Dendritic cell treated with granulocyte-macrophage colony-stimulating factor and Interleukin-4, amounts not matched to agents 40 ng/mL and 50 ng/mL, for 4 days (primary cell): ENCODE measurements around the gene TNFRSF18.

Source experiments
- H3K27ac Mint-ChIP-seq: one replicate; pipeline ENCODE4 v1.8.0; 2022; ENCODE audit warnings: mild to moderate bottlenecking, mixed read lengths
- H3K27me3 Mint-ChIP-seq: one replicate; pipeline ENCODE4 v1.8.0; 2022; ENCODE audit warnings: mild to moderate bottlenecking, mixed read lengths
- H3K36me3 Mint-ChIP-seq: one replicate; pipeline ENCODE4 v1.8.0; 2022; ENCODE audit warnings: low read depth, mixed read lengths
- H3K4me1 Mint-ChIP-seq: one replicate; pipeline ENCODE4 v1.8.0; 2022; ENCODE audit warnings: low read depth, mixed read lengths
- H3K4me3 Mint-ChIP-seq: one replicate; pipeline ENCODE4 v1.8.0; 2022; ENCODE audit warnings: mild to moderate bottlenecking, moderate library complexity, mixed read lengths
- H3K9me3 Mint-ChIP-seq: one replicate; pipeline ENCODE4 v1.8.0; 2022; ENCODE audit warnings: mixed read lengths
- intact Hi-C: fragments of 100-400 bp; cut with micrococcal nuclease; formaldehyde crosslinking; loops from one replicate; pipeline ENCODE4 v1.15.0; 2022

The TNFRSF18 gene

DNA sequence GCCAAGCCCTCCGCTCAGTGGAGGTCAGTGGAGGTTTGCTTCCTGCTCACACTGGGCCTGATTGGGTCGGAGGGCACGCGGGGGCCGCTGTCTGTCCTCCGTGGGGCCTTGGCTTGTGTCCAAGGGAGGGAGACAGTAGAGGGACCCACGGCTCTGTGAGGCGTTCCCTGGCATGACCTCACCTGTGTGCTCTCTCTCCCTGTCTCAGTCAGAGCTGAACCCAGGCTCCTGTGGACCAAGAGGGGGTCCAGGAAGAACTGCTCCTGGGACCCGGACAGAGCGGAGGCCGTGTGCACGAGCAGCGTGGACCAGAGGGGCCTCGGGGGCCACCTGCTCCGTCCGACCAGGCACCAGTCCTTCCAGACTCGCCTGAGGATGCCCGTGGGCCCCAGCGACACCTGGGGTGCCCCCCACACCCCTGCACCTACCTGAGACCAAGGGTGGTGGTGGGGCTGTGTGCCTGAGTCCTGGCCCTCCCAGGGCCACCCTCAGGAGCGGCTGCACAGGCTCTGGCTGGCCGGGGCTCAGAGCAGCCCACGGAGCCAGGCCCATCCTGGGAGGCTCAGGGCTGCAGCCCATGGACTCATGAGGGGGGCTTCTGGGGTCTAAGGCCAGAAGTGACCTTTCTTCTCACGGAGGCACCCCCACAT lies 46.0 kb downstream of the TNFRSF18 start:
- Mint-ChIP-seq H3K36me3 (no peaks in the 10 kb centered on the region), H3K4me3 (no peak overlapping the region), H3K9me3 (no peaks in the 10 kb centered on the region), H3K27ac (no peak overlapping the region), H3K4me1 (no peaks in the 10 kb centered on the region), H3K27me3 (peaks cover 25% of the 10 kb centered on the region)
- intact Hi-C loops, result no loop called here

DNA sequence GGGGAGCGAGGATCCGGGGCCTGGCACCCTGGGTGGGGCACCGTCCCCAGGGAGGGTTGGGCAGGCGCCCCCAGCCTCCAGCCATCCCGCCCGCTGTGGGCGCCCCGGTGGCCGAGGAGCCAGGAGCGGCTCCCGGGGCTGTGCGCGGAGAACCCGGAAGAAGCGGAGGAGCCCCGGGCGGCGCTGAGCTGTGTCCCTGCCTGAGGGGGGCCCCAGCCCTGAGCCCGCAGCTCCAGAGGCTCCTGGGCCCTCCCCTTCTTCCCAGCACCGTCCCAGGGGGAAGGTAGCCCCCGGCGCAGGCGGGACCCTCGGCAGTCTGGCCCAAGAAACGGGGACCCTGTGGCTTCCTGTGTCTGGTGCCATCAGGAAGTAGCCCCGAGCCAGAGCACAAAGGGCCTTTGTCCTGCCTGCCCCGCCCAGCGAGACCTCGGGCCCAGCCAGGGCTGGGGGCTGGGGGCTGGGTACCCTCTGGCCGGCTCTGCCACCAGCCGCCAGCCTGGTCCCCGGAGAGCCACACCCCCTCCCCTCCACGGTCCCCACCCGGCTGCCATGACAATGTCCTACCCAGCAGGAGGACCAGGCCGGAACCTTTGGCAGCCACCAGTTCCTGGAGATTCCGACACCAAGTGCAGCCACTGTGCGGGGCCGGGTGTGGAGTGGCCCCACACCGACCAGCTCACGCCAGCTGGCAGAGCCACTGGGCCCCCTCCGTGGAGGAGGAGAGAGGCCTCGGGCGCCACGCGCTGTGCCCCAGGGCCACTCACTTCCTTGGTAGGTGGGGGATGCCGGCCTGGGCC lies 48.3 kb downstream of the TNFRSF18 start:
- H3K36me3 Mint-ChIP-seq, result no peaks in the 10 kb centered on the region
- H3K27ac Mint-ChIP-seq, result peak overlapping the region; percentile 86
- no peaks in the 10 kb centered on the region for H3K4me1 Mint-ChIP-seq
- intact Hi-C loops, result no loop called here
- peaks cover 9% of the 10 kb centered on the region for H3K9me3 Mint-ChIP-seq
- H3K27me3 Mint-ChIP-seq, result peaks cover 9% of the 10 kb centered on the region
- peak overlapping the region; percentile 73 for H3K4me3 Mint-ChIP-seq

- intact Hi-C loops, result no loop called here
- H3K27ac Mint-ChIP-seq, result peak overlapping the region; percentile 86
These were observed 48.9 kb downstream of the TNFRSF18 start for GRCh38 chr1:1157426-1157913.

GRCh38 chr1:1157033-1157365 lies 49.4 kb downstream of the TNFRSF18 start:
- peak overlapping the region; percentile 86 for H3K27ac Mint-ChIP-seq
- intact Hi-C loops, result no loop called here
- no peaks in the 10 kb centered on the region for H3K4me1 Mint-ChIP-seq
- H3K9me3 Mint-ChIP-seq, result peaks cover 21% of the 10 kb centered on the region
- H3K27me3 Mint-ChIP-seq, result peaks cover 4% of the 10 kb centered on the region
- no peak overlapping the region for H3K4me3 Mint-ChIP-seq
- H3K36me3 Mint-ChIP-seq, result no peaks in the 10 kb centered on the region

More at GRCh38 chr1:1157426-1157913, 48.9 kb downstream of the TNFRSF18 start:
- H3K9me3 Mint-ChIP-seq, result peaks cover 16% of the 10 kb centered on the region
- H3K36me3 Mint-ChIP-seq, result no peaks in the 10 kb centered on the region
- H3K27me3 Mint-ChIP-seq, result peaks cover 6% of the 10 kb centered on the region
- no peaks in the 10 kb centered on the region for H3K4me1 Mint-ChIP-seq
- peak overlapping the region; percentile 73 for H3K4me3 Mint-ChIP-seq

GRCh38 chr1:1156140-1157032 lies 50.0 kb downstream of the TNFRSF18 start:
- H3K36me3 Mint-ChIP-seq, result no peaks in the 10 kb centered on the region
- H3K27me3 Mint-ChIP-seq, result peaks cover 4% of the 10 kb centered on the region
- H3K27ac Mint-ChIP-seq, result peak overlapping the region; percentile 86
- no peak overlapping the region for H3K4me3 Mint-ChIP-seq
- peaks cover 21% of the 10 kb centered on the region for H3K9me3 Mint-ChIP-seq
- intact Hi-C loops, result no loop called here
- no peaks in the 10 kb centered on the region for H3K4me1 Mint-ChIP-seq

- intact Hi-C loops, result no loop called here
- H3K4me3 Mint-ChIP-seq, result no peak overlapping the region
- H3K9me3 Mint-ChIP-seq, result peaks cover 21% of the 10 kb centered on the region
- no peaks in the 10 kb centered on the region for H3K36me3 Mint-ChIP-seq
- no peaks in the 10 kb centered on the region for H3K27me3 Mint-ChIP-seq
- no peak overlapping the region for H3K27ac Mint-ChIP-seq
- no peaks in the 10 kb centered on the region for H3K4me1 Mint-ChIP-seq
These were observed 51.1 kb downstream of the TNFRSF18 start for GRCh38 chr1:1155258-1155657.

DNA sequence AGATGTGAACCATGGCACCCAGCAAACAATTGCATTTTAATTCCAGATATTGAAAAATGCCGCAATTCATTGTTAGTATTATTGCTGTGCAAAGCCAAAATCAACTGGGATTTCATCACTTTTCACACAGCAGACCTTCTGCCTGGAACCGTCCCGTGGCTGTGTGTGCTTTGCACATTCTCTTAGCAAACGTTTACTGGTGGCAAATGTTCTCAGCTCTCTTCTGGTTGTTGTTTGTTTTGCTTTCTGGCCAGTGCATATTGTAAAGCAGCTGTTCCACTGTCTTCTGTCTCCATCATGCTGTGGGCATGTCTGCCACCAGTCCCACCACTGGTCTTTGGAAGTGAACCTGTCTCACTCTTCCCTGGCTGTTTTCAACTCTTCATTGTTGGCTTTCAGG lies 52.5 kb downstream of the TNFRSF18 start:
- intact Hi-C loops, result no loop called here
- Mint-ChIP-seq H3K27me3 (no peaks in the 10 kb centered on the region), H3K9me3 (peaks cover 21% of the 10 kb centered on the region), H3K36me3 (no peaks in the 10 kb centered on the region), H3K4me3 (no peak overlapping the region), H3K27ac (no peak overlapping the region), H3K4me1 (no peaks in the 10 kb centered on the region)
